ENCODE data around the gene CDCP2. TPM values are rescaled to one million over a fixed set of nuclear protein-coding genes. Genes with fewer than 3 reads are reported as not detected.

CDCP2 gene
- total and polyA plus RNA-seq, 2 donors (not counting 1 experiment from before 2014, with no cell fraction given), result 0.25 TPM; not detected in 1

GRCh38 chr1:54120018-54120697 lies 32.6 kb downstream of the CDCP2 start:
- CTCF ChIA-PET, result no interaction called here
- Mint-ChIP-seq H3K27me3 (peaks cover 8% of the 10 kb centered on the region), H3K9me3 (ENCODE audit: insufficient read depth) (no peaks in the 10 kb centered on the region), H3K27ac (no peak overlapping the region), H3K4me1 (peaks cover 3% of the 10 kb centered on the region), H3K4me3 (no peak overlapping the region)
- Histone ChIP-seq H3K27me3 (replicated peaks in 1 of 4; ENCODE audit: control extremely low read depth in 1 of 4, control insufficient read depth in 3 of 4, insufficient read depth in 4 of 4, low read length in 3 of 4) (peaks cover 0 to 16% (median 0%) of the 10 kb centered on the region in 4 experiments), H3K27ac (ENCODE audit: low read length in 2 of 2) (no peak overlapping the region), H3K4me3 (ENCODE audit: control extremely low read depth in 1 of 5, extremely low read depth in 1 of 5, insufficient read depth in 1 of 5, low read depth in 2 of 5, low read length in 4 of 5) (no peak overlapping the region), H3K4me2 (replicated peaks; ENCODE audit: low read depth, low read length, poor library complexity, severe bottlenecking) (no peak overlapping the region), H4K20me1 (ENCODE audit: control insufficient read depth, insufficient read depth, low read length, poor library complexity, severe bottlenecking) (no peaks in the 10 kb centered on the region), H3K9ac (ENCODE audit: low read length) (no peak overlapping the region), H3K36me3 (replicated peaks in 1 of 2; ENCODE audit: control extremely low read depth in 1 of 2, control insufficient read depth in 1 of 2, extremely low read depth in 1 of 2, insufficient read depth in 2 of 2, low read length in 1 of 2) (no peaks in the 10 kb centered on the region), H2AFZ (ENCODE audit: insufficient read depth, low read depth, low read length, poor library complexity, severe bottlenecking) (no peak overlapping the region), H3K9me3 (ENCODE audit: control extremely low read depth in 1 of 3, control insufficient read depth in 2 of 3, insufficient read depth in 1 of 3, low read length in 2 of 3) (no peaks in the 10 kb centered on the region), H3K4me1 (ENCODE audit: control insufficient read depth in 2 of 2, insufficient read depth in 2 of 2, low read length in 2 of 2) (peaks cover 0 to 5% of the 10 kb centered on the region in 2 donors), H3K79me2 (ENCODE audit: control insufficient read depth, insufficient read depth, low read length) (no peaks in the 10 kb centered on the region)
- POLR2A ChIA-PET, result no interaction called here
- TF ChIP-seq EZH2 (IDR thresholded peaks at IDR 0.05; ENCODE audit: borderline replicate concordance, insufficient read depth, low read depth, low read length, poor library complexity, severe bottlenecking) (no peak), CTCF (IDR thresholded peaks at IDR 0.05) (no peak)
- no peak for ATAC-seq (ENCODE audit: low read depth)
- no peak for DNase-seq
- intact Hi-C loops (cut with micrococcal nuclease), result loop anchor here (2.0 kb wide), 1 partner anchor 369 kb away; no protein-coding TSS in a partner anchor
- 96% methylated on average over 12 of the region's 13 CpGs for WGBS (ENCODE audit: insufficient coverage)

GRCh38 chr1:54118704-54119103 lies 34.1 kb downstream of the CDCP2 start:
- H3K27me3 Mint-ChIP-seq, result peaks cover 8% of the 10 kb centered on the region
- H4K20me1 ChIP-seq (ENCODE audit: control insufficient read depth, insufficient read depth, low read length, poor library complexity, severe bottlenecking), result no peaks in the 10 kb centered on the region
- 94% methylated on average over 7 of the region's 8 CpGs for WGBS (ENCODE audit: insufficient coverage)
- no peak overlapping the region for H2AFZ ChIP-seq (ENCODE audit: insufficient read depth, low read depth, low read length, poor library complexity, severe bottlenecking)
- H3K27ac ChIP-seq (ENCODE audit: low read length in 2 of 2), result no peak overlapping the region
- H3K4me1 Mint-ChIP-seq, result peaks cover 3% of the 10 kb centered on the region
- H3K9ac ChIP-seq (ENCODE audit: low read length), result no peak overlapping the region
- H3K79me2 ChIP-seq (ENCODE audit: control insufficient read depth, insufficient read depth, low read length), result no peaks in the 10 kb centered on the region
- no peak overlapping the region for H3K27ac Mint-ChIP-seq
- peaks cover 0 to 16% (median 0%) of the 10 kb centered on the region in 4 experiments for H3K27me3 ChIP-seq (replicated peaks in 1 of 4; ENCODE audit: control extremely low read depth in 1 of 4, control insufficient read depth in 3 of 4, insufficient read depth in 4 of 4, low read length in 3 of 4)
- H3K4me1 ChIP-seq (ENCODE audit: control insufficient read depth in 2 of 2, insufficient read depth in 2 of 2, low read length in 2 of 2), result peaks cover 0 to 5% of the 10 kb centered on the region in 2 donors
- no peak overlapping the region for H3K4me3 Mint-ChIP-seq
- H3K9me3 ChIP-seq (ENCODE audit: control extremely low read depth in 1 of 3, control insufficient read depth in 2 of 3, insufficient read depth in 1 of 3, low read length in 2 of 3), result no peaks in the 10 kb centered on the region
- no peaks in the 10 kb centered on the region for H3K36me3 ChIP-seq (replicated peaks in 1 of 2; ENCODE audit: control extremely low read depth in 1 of 2, control insufficient read depth in 1 of 2, extremely low read depth in 1 of 2, insufficient read depth in 2 of 2, low read length in 1 of 2)
- intact Hi-C loops (cut with micrococcal nuclease), result no loop called here
- no peak overlapping the region for H3K4me3 ChIP-seq (ENCODE audit: control extremely low read depth in 1 of 5, extremely low read depth in 1 of 5, insufficient read depth in 1 of 5, low read depth in 2 of 5, low read length in 4 of 5)
- no peaks in the 10 kb centered on the region for H3K9me3 Mint-ChIP-seq (ENCODE audit: insufficient read depth)
- POLR2A ChIA-PET, result no interaction called here
- DNase-seq, result no peak
- CTCF ChIA-PET, result interaction anchor here (1.9 kb wide), 1 partner anchor 371 kb away, joined by 5 read pairs; no protein-coding TSS in a partner anchor
- ATAC-seq (ENCODE audit: low read depth), result no peak
- no peak for TF ChIP-seq EZH2 (IDR thresholded peaks at IDR 0.05; ENCODE audit: borderline replicate concordance, insufficient read depth, low read depth, low read length, poor library complexity, severe bottlenecking)
- no peak for TF ChIP-seq CTCF (IDR thresholded peaks at IDR 0.05)
- no peak overlapping the region for H3K4me2 ChIP-seq (replicated peaks; ENCODE audit: low read depth, low read length, poor library complexity, severe bottlenecking)
